ENCODE measurements around the gene PRRC1.

The PRRC1 gene

GRCh38 chr5:127513408-127513970 lies 4.0 kb upstream of the PRRC1 start:
- Histone ChIP-seq H3K4me2 (ENCODE audit: low read depth, low read length, poor library complexity, severe bottlenecking) (no peak overlapping the region), H2AFZ (ENCODE audit: low read length) (0 out of 2 replicates have a peak overlapping the region, but pooled peaks have one; percentile 36), H3K79me2 (ENCODE audit: insufficient read depth, low read length) (peaks cover 8% of the 10 kb centered on the region), H3K4me1 (ENCODE audit: insufficient read depth, low read length, poor library complexity, severe bottlenecking) (peaks cover 4% of the 10 kb centered on the region), H3K9ac (ENCODE audit: low read depth, low read length, poor library complexity, severe bottlenecking) (no peak overlapping the region), H3K27me3 (ENCODE audit: insufficient read depth, low read length, poor library complexity, severe bottlenecking) (no peaks in the 10 kb centered on the region), H3K36me3 (ENCODE audit: insufficient read depth, low read length) (no peaks in the 10 kb centered on the region), H3F3A (ENCODE audit: low read depth) (no peaks in the 10 kb centered on the region), H3K9me3 (ENCODE audit: insufficient read depth, low read depth, low read length) (no peaks in the 10 kb centered on the region), H3K9me2 (replicated peaks; ENCODE audit: low read depth, low read length) (no peaks in the 10 kb centered on the region), H4K20me1 (ENCODE audit: insufficient read depth, low read length, poor library complexity, severe bottlenecking) (no peaks in the 10 kb centered on the region), H3K4me3 (ENCODE audit: low read length, poor library complexity, severe bottlenecking) (no peak overlapping the region)
- TF ChIP-seq CTCF (conservative IDR thresholded peaks at IDR 0.05; ENCODE audit: low read length), result no peak
- no peak for TF ChIP-seq EZH2phosphoT487 (IDR thresholded peaks at IDR 0.05; ENCODE audit: borderline replicate concordance)

GRCh38 chr5:127514816-127515215 lies 2.6 kb upstream of the PRRC1 start:
- peaks cover 12% of the 10 kb centered on the region for H3K4me1 ChIP-seq (ENCODE audit: insufficient read depth, low read length, poor library complexity, severe bottlenecking)
- H3K79me2 ChIP-seq (ENCODE audit: insufficient read depth, low read length), result peaks cover 21% of the 10 kb centered on the region
- TF ChIP-seq CTCF (conservative IDR thresholded peaks at IDR 0.05; ENCODE audit: low read length), result no peak
- no peak for TF ChIP-seq EZH2phosphoT487 (IDR thresholded peaks at IDR 0.05; ENCODE audit: borderline replicate concordance)
- H3K4me3 ChIP-seq (ENCODE audit: low read length, poor library complexity, severe bottlenecking), result no peak overlapping the region
- H3K9ac ChIP-seq (ENCODE audit: low read depth, low read length, poor library complexity, severe bottlenecking), result no peak overlapping the region
- H2AFZ ChIP-seq (ENCODE audit: low read length), result no peak overlapping the region
- H3K9me2 ChIP-seq (replicated peaks; ENCODE audit: low read depth, low read length), result no peaks in the 10 kb centered on the region
- H3K4me2 ChIP-seq (ENCODE audit: low read depth, low read length, poor library complexity, severe bottlenecking), result no peak overlapping the region
- H3K9me3 ChIP-seq (ENCODE audit: insufficient read depth, low read depth, low read length), result no peaks in the 10 kb centered on the region
- no peaks in the 10 kb centered on the region for H3F3A ChIP-seq (ENCODE audit: low read depth)
- no peaks in the 10 kb centered on the region for H4K20me1 ChIP-seq (ENCODE audit: insufficient read depth, low read length, poor library complexity, severe bottlenecking)
- no peaks in the 10 kb centered on the region for H3K27me3 ChIP-seq (ENCODE audit: insufficient read depth, low read length, poor library complexity, severe bottlenecking)
- H3K36me3 ChIP-seq (ENCODE audit: insufficient read depth, low read length), result no peaks in the 10 kb centered on the region

GRCh38 chr5:127515693-127516440 lies 1.6 kb upstream of the PRRC1 start:
- no peak overlapping the region for H3K4me3 ChIP-seq (ENCODE audit: low read length, poor library complexity, severe bottlenecking)
- H3K4me2 ChIP-seq (ENCODE audit: low read depth, low read length, poor library complexity, severe bottlenecking), result no peak overlapping the region
- H3K36me3 ChIP-seq (ENCODE audit: insufficient read depth, low read length), result no peaks in the 10 kb centered on the region
- no peaks in the 10 kb centered on the region for H3F3A ChIP-seq (ENCODE audit: low read depth)
- H3K27me3 ChIP-seq (ENCODE audit: insufficient read depth, low read length, poor library complexity, severe bottlenecking), result no peaks in the 10 kb centered on the region
- no peak for TF ChIP-seq CTCF (conservative IDR thresholded peaks at IDR 0.05; ENCODE audit: low read length)
- no peak for TF ChIP-seq EZH2phosphoT487 (IDR thresholded peaks at IDR 0.05; ENCODE audit: borderline replicate concordance)
- H3K4me1 ChIP-seq (ENCODE audit: insufficient read depth, low read length, poor library complexity, severe bottlenecking), result peaks cover 17% of the 10 kb centered on the region
- H3K9me3 ChIP-seq (ENCODE audit: insufficient read depth, low read depth, low read length), result no peaks in the 10 kb centered on the region
- no peak overlapping the region for H3K9ac ChIP-seq (ENCODE audit: low read depth, low read length, poor library complexity, severe bottlenecking)
- peaks cover 32% of the 10 kb centered on the region for H3K79me2 ChIP-seq (ENCODE audit: insufficient read depth, low read length)
- no peaks in the 10 kb centered on the region for H4K20me1 ChIP-seq (ENCODE audit: insufficient read depth, low read length, poor library complexity, severe bottlenecking)
- H3K9me2 ChIP-seq (replicated peaks; ENCODE audit: low read depth, low read length), result no peaks in the 10 kb centered on the region
- no peak overlapping the region for H2AFZ ChIP-seq (ENCODE audit: low read length)

Measured in Loucy (cell line).